Endometrium (tissue), 2 donors: ENCODE measurements around the gene FAM170B.

Experiments
- FAIRE-seq: peaks from 2 replicates; lab custom pipeline; 2012; peaks lifted over from hg19 to GRCh38; lab: Jason Lieb, UNC
- donor health status: control.
- donor health status: control.

FAM170B gene

DNA sequence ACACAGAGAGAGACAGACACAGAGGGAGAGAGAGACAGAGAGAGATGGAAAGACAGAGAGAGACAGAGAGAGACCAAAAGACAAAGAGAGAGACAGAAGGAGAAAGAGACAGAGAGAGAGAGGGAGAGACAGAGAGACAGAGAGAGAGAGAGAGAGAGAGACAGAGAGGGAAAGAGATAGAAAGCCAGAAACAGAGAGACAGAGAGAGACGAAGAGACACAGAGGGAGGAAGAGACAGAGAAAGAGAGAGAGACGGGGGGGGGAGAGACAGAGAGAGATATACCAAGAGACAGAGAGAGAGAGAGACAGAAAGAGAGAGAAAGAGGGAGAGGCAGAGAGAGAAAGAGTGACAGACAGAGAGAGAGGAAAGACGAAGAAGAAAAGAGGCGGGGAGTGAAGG is 28.7 kb downstream of the FAM170B start:
- FAIRE-seq = no peak

DNA sequence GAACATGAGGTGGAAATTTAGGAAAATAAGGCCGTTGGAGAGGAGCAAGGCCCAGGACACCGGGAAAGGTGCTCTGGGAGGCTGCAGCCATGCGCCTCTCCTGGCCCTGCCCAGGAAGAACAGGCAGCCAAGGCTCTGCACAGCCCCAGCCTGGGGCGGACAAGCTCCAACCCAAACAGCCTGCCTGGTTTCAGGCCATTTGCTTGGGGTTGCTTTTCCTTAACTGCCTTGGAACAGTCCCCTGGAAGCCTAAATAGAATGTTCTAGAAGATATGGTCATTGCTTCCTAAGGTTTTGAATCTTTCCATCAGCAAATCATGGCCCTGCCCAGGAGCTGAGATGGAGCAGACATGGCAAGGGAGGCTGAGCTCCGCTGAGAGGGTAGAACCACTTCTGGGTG is 29.5 kb downstream of the FAM170B start:
- FAIRE-seq = no peak

DNA sequence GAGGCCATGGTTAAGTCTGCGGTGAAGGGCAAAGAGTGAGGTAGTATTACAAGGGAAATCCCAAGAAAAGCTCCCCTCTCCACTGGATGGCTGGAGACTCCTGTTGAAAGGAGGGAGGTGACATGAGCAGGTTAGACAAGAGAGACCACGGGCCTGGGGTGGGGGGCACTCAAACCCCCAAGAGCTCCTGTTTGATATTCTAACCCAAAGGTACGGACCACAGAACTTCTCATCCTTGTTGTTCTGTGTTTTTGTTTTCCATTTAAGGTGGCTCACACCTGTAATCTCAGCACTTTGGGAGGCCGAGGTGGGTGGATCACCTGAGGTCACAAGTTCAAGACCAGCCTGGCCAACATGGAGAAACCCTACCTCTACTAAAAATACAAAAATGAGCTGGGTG is 30.1 kb downstream of the FAM170B start:
- FAIRE-seq = no peak

DNA sequence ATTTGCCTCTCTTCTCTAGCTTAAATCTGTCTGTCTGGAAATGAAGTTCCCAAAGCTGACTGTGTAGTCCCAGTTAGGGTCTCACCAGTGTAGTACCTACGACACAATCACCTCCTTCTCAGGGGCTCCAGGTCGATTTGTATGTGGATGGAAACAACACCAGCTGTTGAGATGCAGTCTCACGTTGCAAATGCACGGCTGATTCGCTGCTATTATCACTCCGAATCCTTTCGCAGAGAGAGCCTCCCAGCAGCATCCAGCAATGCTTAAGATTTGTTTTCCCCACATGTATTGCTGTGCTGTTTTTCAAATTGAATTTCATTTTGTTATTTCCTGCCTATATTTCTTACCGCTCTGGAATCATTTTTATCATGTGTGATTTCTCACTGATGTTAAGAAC is 34.8 kb downstream of the FAM170B start:
- FAIRE-seq = no peak

DNA sequence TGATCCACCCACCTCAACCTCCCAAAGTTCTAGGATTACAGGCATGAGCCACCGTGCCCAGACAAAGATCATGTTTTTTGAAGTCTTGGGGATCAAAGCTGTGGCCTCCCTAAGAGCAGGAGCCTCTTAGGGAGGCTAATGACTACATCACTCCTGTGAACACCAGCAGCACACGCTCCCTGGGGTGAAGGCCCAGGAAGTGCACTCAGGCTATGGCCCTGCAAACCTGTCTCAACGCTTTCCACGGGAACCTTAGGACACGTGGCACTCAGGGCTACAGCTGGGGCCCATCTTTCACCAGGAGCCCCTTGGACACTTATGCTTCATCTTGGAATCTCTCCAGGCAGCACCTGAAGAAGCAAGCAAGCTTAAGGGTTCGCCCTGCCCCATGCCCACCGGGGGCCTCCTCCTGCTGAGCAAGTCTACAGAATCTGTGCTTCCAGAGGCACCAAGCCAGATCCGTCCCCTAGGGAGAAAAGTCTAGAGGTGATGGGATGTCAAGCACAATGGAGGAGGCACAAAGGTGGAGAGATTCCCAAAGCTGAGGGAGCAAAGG is 36.9 kb downstream of the FAM170B start:
- no peak for FAIRE-seq

DNA sequence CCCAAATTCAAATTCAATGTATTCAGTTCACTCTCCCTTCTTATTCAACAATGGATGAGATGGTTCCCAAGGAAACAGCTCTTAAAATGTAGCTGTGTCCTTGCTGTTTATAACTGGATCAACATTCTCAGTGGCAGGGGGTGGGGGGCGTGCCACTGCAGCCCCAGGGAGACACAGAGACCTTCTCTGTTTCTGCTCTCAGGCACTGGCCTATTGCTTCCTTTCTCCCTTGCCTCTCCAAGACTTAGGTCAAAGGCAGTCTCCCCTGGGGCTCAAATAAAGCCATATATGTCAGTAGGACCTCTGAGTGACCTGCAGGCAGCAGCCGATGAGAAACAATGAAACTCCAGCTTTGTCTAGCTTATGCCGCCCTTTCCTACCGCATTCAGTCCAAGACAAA is 39.2 kb downstream of the FAM170B start:
- no peak for FAIRE-seq

DNA sequence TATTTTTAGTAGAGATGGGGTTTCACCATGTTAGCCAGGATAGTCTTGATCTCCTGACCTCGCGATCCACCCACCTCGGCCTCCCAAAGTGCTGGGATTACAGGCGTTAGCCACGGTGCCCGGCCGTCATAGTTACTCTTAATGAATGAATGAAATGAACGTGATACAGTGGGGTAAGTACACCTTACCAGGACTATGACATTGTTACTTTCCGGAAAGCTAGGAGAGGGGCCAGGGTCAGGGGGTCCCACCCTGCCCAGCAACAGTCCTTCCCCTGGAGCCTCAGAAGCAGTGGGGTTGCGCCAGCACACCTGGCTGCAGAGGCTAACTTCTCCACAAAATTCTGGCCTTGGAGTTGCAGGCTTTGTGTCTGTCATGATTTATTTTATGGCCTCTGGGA is 39.9 kb downstream of the FAM170B start:
- no peak for FAIRE-seq

DNA sequence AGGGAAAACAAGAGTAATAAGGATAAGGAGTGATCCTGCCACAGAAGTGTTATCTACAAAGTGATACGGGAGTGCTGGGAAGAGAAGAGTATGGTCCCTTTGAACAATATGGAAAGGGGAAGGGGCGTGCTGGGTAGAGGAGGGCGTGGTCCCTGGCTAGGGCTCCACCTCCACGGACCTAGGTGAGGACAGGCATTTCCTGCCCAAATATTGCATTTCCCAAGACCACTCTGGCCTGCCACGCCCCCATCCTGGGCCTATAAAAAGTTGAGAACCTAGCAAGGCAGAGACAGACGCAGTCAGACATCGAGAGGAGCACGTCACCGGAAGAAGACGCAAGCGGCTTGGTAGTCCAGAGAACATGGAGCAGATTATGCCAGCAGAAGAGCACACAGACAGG is 41.3 kb downstream of the FAM170B start:
- no peak for FAIRE-seq

DNA sequence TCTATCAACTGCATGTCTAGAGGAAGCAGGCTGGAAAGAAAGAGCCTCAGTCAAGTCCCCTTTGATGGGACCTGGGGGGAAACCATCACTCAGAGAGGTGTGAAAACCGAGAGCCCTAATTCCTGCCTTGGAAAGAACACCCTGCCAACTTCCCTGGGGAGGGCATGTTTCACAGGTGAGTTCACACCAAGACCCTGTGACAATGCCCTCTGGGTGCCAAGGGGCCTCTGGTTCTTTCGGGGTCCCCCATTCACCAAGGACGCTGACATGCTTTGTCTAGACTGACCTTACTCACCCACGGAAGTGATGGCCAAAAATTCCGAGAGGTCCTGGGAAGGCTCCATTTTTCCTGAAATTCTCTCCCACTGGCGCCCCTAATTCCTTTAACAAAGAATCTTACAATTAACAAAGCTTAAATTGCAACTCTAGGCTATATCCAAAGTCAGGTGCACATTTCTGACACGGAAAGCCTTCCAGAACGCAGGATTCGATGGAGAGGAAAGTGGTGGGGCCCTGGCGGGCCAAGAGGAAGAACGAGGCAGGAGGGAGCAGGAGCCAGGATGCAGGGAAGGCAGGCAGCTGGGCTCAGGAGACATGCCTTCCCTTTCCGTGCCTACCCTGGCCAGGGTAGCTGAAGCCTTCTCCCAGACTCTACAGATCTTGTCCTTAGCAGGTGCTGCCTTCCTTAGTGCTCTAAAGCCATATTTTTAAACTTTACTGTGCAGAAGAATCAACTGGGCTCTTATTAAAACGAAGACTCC is 42.2 kb downstream of the FAM170B start:
- FAIRE-seq = no peak

DNA sequence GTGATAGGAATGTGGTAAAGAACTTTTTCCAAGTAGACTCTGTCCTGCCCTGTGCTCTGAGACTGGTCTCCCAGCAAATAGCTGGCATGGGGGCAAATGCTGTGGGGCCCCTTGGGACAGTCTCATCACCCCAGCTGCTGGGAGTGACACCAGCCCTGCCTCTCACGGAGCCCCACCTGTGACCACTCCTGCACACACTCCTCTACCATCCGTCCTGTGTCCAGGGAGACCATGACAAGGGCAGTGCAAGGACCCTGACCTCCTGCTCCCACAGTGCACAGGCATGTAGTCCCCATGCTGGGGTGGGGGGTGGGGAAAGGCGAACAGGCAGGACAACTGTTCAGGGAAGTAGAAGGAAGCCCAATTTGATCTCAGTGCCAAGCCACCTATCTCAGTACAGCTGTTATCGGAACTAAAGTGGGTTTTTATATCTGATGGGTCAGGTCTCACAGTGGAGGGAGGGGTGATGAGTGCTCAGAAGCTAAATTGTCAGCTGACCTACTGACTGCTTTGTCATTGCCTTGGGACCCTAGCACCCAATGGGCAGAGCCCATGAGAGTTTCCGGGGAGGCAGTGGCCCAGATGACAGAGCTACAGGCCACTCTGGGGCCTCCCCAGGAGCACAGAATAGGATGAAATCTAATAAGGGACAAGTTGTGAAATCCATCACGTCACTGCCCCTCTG is 43.0 kb downstream of the FAM170B start:
- no peak for FAIRE-seq

DNA sequence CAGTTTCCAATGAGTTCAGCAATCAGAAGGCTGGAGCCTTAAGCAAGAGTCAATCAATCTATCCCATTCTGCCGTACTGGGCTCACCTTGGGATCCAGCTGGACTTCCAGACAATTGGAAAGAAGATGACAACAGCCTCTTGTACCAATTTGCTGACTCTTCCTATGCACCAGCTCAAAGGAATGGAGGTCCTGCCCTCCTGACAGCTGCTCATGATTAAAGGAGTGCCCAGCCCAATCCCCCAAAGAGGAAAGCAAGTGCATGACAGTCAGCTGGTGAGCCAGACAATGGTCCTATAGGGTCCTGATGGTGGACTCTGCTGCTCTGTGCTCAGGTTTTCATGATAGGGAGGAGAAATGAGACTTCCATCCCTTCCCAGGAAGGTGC is 43.6 kb downstream of the FAM170B start:
- no peak for FAIRE-seq

DNA sequence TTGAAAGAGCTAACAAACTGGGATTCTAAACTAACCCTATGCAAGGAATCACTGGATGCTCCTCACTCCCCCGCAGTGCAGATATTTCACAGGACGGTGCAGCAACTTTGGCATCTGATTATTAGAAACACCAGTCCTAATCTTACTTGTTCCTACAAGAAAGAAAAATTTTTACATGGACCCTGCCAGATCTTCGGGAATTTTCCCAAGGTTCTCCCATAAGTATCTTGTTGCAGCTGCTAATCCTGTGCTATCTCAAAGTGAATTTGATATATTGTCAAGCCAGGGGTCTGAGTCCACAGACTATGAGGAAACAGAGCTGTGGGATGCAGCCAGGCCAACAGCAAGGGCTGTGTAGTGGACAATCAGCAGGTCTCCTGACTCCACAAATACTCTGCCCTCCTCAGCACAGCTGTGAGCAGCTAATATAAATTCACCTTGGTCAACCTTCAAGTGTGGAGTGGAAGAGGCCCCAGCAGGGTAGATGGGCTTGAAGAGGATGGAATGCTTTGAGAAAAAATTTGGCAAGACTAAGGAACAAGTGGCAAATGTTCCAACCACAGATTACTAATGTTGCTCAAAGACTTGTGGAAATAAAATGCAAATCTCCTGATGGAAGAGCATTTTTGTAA is 44.1 kb downstream of the FAM170B start:
- no peak for FAIRE-seq

DNA sequence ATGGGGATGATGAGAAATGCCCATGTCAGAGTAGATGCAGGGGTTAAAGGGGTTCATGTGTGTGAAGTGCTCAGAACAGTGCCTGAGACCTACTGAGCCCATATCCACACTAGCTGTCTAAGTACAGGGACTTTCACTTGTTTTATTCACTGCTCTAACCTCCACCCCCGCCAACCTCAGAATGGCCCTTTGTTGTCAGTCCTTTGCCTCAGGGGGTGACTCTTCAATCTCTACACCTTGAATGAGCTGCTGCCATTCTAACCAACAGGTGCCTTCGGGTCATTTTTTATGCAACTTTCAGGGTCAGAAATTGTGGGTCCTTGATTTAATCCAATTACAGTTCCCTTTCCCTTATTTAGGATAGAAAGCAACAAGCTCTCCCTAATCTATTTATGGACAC is 44.7 kb downstream of the FAM170B start:
- no peak for FAIRE-seq

DNA sequence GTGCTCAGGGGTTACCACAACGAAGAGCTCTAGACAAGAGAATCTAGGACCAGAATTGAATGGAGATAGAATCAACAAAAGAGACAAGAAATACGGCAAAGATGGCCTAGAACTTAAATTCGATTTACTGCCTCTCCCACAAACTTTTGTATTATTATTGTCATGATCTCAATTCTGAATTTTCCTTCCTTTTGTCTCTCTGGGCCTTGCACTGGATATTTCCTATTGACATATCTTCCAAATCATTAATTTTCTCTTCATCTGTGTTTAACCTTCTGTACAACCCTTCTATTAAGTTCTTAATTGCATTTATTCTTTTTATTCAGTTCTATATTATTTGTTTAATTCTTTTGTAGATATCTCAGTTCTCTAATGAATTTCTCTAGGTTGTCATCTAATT is 46.9 kb downstream of the FAM170B start:
- no peak for FAIRE-seq

DNA sequence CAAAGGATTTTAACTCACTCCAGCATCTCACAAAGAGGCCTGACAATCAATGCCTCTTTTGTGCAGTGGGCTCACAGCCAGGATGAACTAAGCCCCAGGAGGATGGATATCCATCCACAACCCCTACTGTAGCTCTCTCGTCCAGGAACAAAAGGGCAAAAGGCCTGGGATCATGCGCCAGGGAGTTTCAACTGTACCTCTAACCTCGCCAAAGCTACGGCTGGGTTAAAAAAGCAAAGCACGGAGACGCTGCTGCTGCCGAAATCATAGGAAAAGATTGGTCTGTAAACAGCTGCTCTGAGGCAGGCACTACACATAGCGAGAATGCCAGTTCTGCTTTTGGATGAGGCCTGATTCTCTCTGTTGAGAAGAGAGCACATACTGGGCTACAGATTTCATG is 50.6 kb downstream of the FAM170B start:
- no peak for FAIRE-seq

DNA sequence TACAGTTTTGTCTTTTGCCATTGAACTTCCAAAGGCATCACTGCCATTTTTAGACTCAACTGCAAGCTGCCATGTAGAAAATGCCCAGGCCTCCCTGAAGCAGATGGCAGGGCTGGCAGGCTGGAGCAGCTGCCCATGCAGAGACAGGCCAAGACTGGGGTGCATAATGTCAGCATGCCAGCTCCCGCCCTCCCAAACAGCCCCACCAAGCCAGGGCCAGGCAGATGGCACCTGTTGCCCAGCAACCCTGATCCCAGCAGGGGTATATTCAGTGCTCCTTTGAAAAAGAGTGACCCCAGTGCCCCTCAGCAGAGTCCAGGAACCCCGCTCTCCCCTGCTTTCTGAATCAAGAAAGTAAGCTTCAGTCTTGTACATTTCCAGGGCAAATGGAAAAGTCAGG is 51.1 kb downstream of the FAM170B start:
- no peak for FAIRE-seq

DNA sequence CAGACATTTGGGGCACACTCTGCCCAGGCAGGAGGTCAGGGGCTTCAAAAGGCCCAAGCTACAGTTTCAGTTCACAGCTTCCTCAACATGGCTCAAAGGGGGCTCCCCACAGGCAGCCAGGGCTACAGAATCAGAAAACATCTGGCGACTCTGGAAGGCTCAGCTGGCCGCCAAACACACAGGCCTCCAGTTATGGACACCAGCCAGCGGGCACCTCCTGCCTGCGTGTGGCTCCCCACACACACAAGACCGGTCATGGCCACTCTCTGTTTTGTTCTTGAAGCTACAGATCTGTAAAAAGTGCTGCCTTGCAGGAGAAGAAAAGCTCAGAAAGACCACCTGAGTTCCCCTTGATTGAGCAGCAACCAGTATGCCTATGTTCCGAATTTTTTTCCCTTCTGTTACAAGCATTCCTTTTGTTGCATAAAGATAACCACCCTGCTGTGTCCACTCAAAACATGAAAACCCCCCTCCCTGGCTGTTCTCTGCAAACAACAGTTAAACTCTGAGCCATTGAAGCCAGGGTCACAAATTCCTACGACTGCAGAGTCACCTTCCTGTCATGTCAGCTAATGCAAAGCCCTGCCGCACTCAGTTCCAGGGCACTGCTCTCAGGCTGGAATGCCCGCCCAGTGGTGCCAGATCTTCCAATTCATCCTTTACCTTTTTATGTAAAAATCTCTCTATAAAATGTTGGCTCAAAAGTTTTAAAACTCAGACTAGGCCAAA is 52.1 kb downstream of the FAM170B start:
- no peak for FAIRE-seq
